ENCODE measurements around the gene GNAZ.

DNA sequence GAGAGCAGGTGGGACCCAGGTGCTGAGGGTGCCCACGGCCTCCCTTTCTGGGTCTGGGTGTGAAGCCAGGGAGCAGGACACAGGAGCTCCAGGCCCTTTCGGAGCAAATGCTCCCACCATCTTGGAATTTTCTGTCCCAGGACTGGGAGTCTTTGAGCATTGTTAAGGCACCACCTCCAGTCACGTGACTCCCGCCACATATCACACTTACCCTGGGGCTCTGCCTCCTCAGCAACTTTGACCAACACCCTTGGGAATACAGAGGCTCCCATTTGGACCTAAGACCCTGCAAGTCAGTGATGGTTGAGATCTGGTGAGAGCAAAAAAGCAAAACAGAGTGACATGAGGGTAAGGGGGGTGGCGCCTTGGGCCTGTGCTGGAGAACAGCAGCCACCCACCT, 35.6 kb downstream of the GNAZ start:
- TF ChIP-seq POLR2A (IDR thresholded peaks at IDR 0.05) (no peak), EP300 (IDR thresholded peaks at IDR 0.05) (no peak), POLR2AphosphoS5 (IDR thresholded peaks at IDR 0.05) (no peak)
- TF ChIP-seq, protein P1, sequence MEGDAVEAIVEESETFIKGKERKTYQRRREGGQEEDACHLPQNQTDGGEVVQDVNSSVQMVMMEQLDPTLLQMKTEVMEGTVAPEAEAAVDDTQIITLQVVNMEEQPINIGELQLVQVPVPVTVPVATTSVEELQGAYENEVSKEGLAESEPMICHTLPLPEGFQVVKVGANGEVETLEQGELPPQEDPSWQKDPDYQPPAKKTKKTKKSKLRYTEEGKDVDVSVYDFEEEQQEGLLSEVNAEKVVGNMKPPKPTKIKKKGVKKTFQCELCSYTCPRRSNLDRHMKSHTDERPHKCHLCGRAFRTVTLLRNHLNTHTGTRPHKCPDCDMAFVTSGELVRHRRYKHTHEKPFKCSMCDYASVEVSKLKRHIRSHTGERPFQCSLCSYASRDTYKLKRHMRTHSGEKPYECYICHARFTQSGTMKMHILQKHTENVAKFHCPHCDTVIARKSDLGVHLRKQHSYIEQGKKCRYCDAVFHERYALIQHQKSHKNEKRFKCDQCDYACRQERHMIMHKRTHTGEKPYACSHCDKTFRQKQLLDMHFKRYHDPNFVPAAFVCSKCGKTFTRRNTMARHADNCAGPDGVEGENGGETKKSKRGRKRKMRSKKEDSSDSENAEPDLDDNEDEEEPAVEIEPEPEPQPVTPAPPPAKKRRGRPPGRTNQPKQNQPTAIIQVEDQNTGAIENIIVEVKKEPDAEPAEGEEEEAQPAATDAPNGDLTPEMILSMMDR (IDR thresholded peaks at IDR 0.05) = no peak

Data from gastroesophageal sphincter (tissue), 3 donors.